Right cardiac atrium (tissue), 5 donors: ENCODE data around the gene IWS1. TPM values are rescaled to one million over a fixed set of nuclear protein-coding genes. Genes with fewer than 3 reads are reported as not detected.
"Not testable (repeated sequence)": the region's sequence is repeated elsewhere in the genome, so short reads cannot be mapped to it uniquely, and the experiment has no call there.

Experiments
- ATAC-seq, 2 donors: fragments of 200-7000 bp; cut with Tn5 transposase; one replicate each; pipeline versions ENCODE4 v1.8.0 to v1.9.1; 2020; ENCODE audit warnings: moderate library complexity in 2 of 2, mild to moderate bottlenecking in 1 of 2
- DNase-seq, 3 donors: peaks; one replicate each; pipeline ENCODE4 v3.0.0-alpha.2; 2020
- H3K27ac ChIP-seq: one replicate; pipeline ENCODE4 v1.5.1; 2013; ENCODE audit warnings: mild to moderate bottlenecking, low read length, control low read depth, moderate library complexity
- H3K27me3 ChIP-seq: one replicate; pipeline ENCODE4 v1.6.1; 2013; ENCODE audit not compliant: control insufficient read depth, insufficient read depth
- H3K4me1 ChIP-seq: one replicate; pipeline ENCODE4 v1.6.1; 2013; ENCODE audit warnings: low read length; ENCODE audit not compliant: control insufficient read depth, insufficient read depth
- H3K4me3 ChIP-seq: one replicate; pipeline ENCODE4 v1.5.1; 2013; ENCODE audit warnings: low read length, control low read depth
- H3K9me3 ChIP-seq: one replicate; pipeline ENCODE4 v1.6.1; 2013; ENCODE audit warnings: low read length; ENCODE audit not compliant: control insufficient read depth
- WGBS: extraction: QIAGEN DNeasy Blood & Tissue Kit; methylation state at CpG from one replicate; pipeline ENCODE4 v1.1.7; 2013; 5-methylcytosine and 5-hydroxymethylcytosine counted together
- intact Hi-C, 4 donors: fragments of 100-400 bp; cut with DNase I; formaldehyde crosslinking; loops; one replicate each; pipeline versions ENCODE4 v1.11.0 to v1.14.0; 2022 to 2023
- polyA plus RNA-seq: library from polyadenylated mRNA; stranded (reverse); fragments of 200-250 nt; gene quantifications from one replicate; pipeline ENCODE4 v1.2.3, GENCODE V29; 2013
- total RNA-seq, 4 donors: library from RNA; stranded (reverse); fragmentation: NEBNext Ultra II Directional; extraction: Animal tissue kit (Norgen Biotek cat#: 25700); gene quantifications; one replicate each; pipeline ENCODE4 v1.2.1, GENCODE V29; 2021
- donor health status: healthy with polysubstance abuse.
- donor health status: DM: no; HTN: yes; CAD: no.
- donor health status: DM: no; HTN: no; CAD: no.
- donor health status: DM: no; HTN: yes; CAD: no; lungs with severe emphysema.
- donor health status: DM: yes; HTN: yes; CAD: no.

IWS1 gene
- total and polyA plus RNA-seq, 5 donors: 51.5 to 64.4 (median 54.9) TPM

DNA sequence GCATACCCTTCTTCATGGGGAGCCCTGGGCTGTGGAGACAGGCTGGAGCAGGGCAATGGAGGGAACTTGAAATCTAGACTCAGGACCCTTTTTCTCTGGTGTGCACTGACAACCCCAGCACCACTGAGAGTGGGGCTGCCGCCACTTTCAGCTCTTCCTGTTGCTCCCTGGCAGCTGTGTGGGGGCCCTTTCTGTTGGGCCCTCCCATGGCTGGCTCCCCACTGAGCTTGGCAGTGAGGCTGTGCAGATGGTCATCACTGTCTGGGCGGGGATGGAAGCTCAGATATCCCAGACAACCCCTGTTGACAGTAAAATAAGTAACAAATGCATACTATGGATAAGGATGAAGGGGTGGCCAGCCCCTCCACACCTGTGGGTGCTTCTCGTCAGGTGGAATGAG, 15.9 kb upstream of the IWS1 start:
- DNase-seq (no peak), ATAC-seq (peak in 1 of 2 donors; percentile 35)
- intact Hi-C loops: no loop called here
- H3K4me3 ChIP-seq: no peak overlapping the region
- H3K4me1 ChIP-seq: no peaks in the 10 kb centered on the region
- H3K9me3 ChIP-seq: no peaks in the 10 kb centered on the region
- H3K27me3 ChIP-seq: no peaks in the 10 kb centered on the region
- 89% methylated on average over 3 of the region's 3 CpGs for whole genome bisulfite sequencing
- H3K27ac ChIP-seq: no peak overlapping the region

DNA sequence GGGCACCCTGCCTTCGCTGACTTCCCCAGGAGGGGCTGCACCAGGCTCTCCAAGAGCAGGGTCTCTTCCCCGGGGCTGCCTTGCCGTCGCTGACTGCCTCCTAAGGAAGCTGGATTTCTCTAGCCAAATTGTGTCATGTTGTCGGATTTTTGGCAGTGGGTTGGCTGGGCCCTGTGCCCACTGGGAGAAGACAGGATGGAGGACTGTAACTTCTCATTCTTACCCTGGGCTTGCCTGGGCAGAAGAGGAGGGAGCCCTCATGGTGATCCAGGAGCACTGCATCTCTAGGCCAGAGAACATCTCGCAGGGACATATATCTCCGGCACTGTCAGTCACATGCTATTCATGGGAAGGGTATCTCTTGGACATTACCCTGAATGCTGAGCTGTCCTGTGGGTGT, 15.5 kb upstream of the IWS1 start:
- Histone ChIP-seq H3K4me1 (no peaks in the 10 kb centered on the region), H3K27ac (no peak overlapping the region), H3K9me3 (no peaks in the 10 kb centered on the region), H3K27me3 (no peaks in the 10 kb centered on the region), H3K4me3 (no peak overlapping the region)
- WGBS: 58% methylated on average over 7 of the region's 7 CpGs
- peak; percentile 53 to 59 for ATAC-seq
- intact Hi-C loops: no loop called here
- DNase-seq: peak; percentile 61 to 84 (median 81)

DNA sequence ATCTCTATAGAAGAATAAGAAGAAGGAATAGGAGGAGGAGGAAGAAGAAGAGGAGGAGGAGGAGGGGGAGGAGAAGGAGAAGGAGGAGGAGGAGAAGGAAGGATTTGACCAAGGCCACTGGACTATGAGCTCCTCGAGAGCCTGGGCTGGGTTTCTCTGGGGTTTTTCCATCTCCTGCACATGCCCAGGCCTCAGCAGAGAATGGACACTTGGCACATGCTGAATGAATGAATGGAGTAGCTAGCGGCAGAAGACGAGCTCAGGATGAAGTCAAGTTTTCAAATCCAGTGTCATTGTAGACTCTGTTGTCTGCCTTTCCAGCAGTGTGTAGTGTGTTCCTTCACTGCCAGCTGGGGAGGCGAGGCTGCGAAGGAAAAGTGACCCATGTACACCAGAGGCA, 11.4 kb upstream of the IWS1 start:
- no peaks in the 10 kb centered on the region for H3K27me3 ChIP-seq

DNA sequence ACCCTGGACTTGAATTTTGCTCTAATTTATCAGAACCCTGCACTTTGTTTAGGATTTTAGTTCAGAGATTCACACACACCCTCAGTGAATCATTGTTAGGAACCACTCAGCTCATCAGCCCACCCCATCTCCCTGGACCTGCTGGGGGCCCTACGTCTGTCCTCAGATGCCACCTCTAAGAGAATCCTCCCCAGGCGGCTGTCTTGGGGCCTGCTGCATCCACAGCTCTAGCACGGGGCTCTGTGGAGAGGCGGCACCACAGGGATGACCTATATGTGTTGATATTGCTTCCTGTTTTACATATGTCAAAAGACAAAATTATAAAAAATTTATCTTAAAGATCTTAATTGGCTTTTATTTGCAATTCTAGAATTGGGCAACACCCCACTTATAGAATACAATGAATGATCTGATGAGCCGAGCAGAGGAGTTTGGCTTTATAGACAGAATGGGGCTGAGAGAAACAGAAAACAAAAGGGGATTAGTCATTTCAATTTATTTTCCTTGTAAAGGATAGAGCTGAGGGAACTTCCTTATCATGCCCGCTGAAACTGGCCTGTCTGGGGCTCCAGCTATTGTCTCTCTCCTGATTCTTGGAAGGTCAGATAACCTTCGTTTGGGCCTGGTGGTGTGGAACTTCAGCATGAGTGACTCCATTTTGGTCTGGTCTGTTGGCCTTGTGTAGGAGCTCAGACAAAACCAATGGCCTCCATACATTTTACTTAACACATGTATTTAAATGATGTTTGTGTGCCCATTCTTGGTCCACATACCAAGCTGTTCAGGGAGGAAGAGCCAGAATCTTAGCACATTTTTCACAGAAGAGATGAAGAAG, 10.6 kb upstream of the IWS1 start:
- ATAC-seq (no peak), DNase-seq (no peak)
- no peaks in the 10 kb centered on the region for H3K27me3 ChIP-seq
- H3K4me1 ChIP-seq: no peaks in the 10 kb centered on the region
- 74% methylated on average over 7 of the region's 7 CpGs for WGBS
- intact Hi-C loops: no loop called here
- no peak overlapping the region for H3K4me3 ChIP-seq
- no peaks in the 10 kb centered on the region for H3K9me3 ChIP-seq
- H3K27ac ChIP-seq: no peak overlapping the region

More for the DNA sequence above, 11.4 kb upstream of the IWS1 start:
- H3K9me3 ChIP-seq: no peaks in the 10 kb centered on the region
- ATAC-seq: no peak
- H3K4me3 ChIP-seq: no peak overlapping the region
- no peaks in the 10 kb centered on the region for H3K4me1 ChIP-seq
- no peak for DNase-seq
- intact Hi-C loops: no loop called here
- 92% methylated on average over 5 of the region's 5 CpGs for WGBS
- no peak overlapping the region for H3K27ac ChIP-seq

DNA sequence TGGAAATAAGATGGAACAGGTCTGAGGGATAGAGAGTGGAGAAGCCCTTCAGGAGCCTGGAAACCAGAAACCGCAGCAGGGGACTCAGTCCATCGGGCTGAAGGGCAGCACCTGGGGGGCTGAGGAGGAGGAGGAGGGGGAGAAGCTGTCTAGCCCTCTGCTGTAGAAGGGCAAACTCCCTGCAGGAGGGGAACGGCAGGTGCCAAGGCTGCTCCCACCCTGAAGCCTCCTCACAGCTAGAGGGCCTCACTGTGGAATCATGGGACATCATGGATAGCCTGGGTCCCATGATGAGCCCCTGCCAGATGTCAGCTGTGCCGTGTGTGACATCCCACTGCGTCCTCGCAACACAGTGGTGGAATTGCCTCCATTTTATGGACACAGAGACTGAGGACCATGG, 9.6 kb upstream of the IWS1 start:
- Histone ChIP-seq H3K9me3 (no peaks in the 10 kb centered on the region), H3K27me3 (no peaks in the 10 kb centered on the region), H3K4me3 (no peak overlapping the region), H3K4me1 (no peaks in the 10 kb centered on the region), H3K27ac (no peak overlapping the region)
- DNase-seq (no peak), ATAC-seq (no peak)
- WGBS: 83% methylated on average over 6 of the region's 6 CpGs
- intact Hi-C loops: no loop called here

DNA sequence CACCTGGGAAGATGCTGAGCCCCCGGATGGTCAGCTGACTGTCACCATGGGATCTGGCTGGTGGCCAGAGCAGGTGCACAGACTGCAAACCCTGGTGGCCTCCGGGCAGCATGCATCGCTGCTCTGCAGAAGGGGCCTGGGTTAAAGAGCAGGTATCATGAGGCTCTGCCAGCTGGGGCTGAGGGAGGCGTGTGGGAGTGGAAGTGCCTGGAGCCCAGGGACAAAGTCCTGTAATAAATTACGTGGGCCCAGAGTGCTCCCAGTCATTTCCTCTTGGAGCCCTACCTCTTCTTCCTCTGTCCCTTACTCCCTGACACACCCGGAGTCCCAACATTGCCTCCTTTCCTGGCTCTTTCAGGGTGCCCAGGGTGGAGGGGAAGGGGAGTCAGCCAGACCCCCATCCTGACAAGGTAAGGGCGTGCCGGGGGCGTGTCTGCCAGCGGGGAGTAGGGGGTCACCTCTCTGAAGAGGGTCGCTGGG, 9.2 kb upstream of the IWS1 start, which contains the start of gene MYO7B:
MYO7B (plus strand) TSS at position 262 of the 480 bp plus-strand sequence. CDS start 24,040 bp downstream, outside the sequence.
- intact Hi-C loops: no loop called here
- ATAC-seq (peak in 1 of 2 donors; percentile 44), DNase-seq (no peak)
- Histone ChIP-seq H3K4me1 (no peaks in the 10 kb centered on the region), H3K27ac (no peak within 1 kb of the TSS), H3K9me3 (no peaks in the 10 kb centered on the region), H3K4me3 (no peak within 1 kb of the TSS), H3K27me3 (no peaks in the 10 kb centered on the region)
- WGBS: 78% methylated on average over 11 of the region's 11 CpGs

DNA sequence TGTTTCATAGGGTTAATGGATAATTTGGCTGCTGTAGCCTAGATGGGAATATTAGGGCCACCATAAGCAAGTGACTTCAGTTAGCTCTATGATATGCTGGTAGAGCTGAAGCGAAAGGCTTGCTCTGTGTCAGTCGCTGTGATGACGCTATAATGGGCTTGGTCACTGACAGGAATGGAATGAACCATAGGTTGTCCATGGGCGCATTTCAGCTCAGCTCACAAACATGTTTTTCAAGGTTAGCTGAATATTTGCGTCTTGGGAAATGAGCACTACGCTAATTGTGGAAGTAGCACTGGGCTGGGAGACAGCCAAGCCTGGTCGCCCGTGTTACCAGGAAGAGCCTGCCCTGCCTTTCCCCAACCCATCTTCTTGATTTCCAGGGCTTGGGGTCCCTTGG, 6.0 kb upstream of the IWS1 start:
- intact Hi-C loops: no loop called here
- WGBS: 92% methylated on average over 8 of the region's 8 CpGs

DNA sequence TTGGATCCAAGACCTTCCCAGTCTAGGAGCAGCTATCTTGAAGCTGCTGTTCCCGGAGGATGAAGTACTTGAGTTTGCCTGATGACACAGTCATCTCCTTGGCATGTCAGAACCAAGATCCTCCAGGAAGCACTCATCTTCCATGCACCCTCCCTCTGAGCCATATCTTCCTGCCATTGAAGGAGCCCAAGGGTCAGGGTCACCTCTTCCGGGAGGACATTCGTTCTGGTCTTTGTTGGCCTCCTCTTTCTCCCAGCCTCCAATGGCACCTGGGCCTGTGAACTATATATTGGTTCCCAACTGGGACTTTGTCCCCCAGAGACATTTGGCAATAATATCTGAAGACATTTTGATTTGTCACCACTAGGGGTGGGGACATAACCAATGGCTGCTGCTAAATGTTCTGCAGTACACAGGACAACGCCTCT, 4.9 kb upstream of the IWS1 start:
- H3K9me3 ChIP-seq: peaks cover 2% of the 10 kb centered on the region
- no peak for DNase-seq
- no peaks in the 10 kb centered on the region for H3K27me3 ChIP-seq
- ATAC-seq: no peak
- no peak overlapping the region for H3K27ac ChIP-seq
- peaks cover 2% of the 10 kb centered on the region for H3K4me1 ChIP-seq
- intact Hi-C loops: no loop called here
- WGBS: 61% methylated on average over 4 of the region's 4 CpGs
- H3K4me3 ChIP-seq: no peak overlapping the region

More for the DNA sequence above, 6.0 kb upstream of the IWS1 start:
- Histone ChIP-seq H3K4me1 (peaks cover 2% of the 10 kb centered on the region), H3K4me3 (no peak overlapping the region), H3K27ac (no peak overlapping the region), H3K27me3 (no peaks in the 10 kb centered on the region), H3K9me3 (peaks cover 2% of the 10 kb centered on the region)
- ATAC-seq (no peak), DNase-seq (no peak)

DNA sequence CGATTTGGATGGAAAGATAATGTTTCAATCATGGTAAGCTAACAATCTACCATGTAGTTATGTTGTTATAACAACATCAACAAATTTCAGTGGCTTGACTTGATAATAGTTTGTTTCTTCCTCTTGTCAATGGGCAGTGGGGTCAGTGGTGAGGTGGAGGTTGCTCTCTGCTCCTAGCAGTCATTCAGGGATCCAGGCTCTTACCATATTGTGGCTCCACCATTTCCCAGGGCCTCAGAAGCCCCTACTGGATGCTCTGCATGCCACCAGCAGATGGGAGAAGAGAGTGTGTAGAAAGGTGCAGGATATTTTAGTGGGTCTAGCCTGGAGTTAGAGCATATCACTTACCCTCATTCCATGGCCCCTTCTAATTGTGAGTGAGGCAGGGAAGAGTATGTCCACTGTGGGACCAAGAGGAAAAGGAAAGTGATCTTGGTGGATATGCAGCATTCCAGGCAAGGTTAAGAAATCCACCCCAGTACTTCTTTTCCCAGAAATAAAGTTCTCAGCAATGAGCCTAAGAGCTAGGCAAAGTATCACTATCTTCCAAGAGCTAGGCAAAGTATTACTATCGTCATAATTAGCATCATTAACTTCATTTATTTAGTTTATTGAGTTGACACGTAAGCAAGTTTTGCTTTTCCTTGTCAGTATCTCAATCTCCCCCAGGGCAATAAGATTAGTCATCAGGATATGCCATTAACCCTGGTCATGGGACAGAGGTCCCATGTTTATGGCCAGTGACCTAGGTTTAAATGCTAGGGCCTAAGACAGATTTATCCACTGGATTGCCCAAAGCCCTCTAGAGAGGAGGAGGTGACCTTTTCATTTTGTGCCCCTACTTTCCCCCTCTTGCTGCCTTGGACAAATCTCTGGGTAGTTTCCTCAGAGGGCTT, 4.2 kb upstream of the IWS1 start:
- ATAC-seq: no peak
- H3K4me1 ChIP-seq: peaks cover 2% of the 10 kb centered on the region
- intact Hi-C loops: no loop called here
- peaks cover 2% of the 10 kb centered on the region for H3K9me3 ChIP-seq
- H3K27ac ChIP-seq: no peak overlapping the region
- H3K4me3 ChIP-seq: no peak overlapping the region
- no peaks in the 10 kb centered on the region for H3K27me3 ChIP-seq
- DNase-seq: no peak
- WGBS: 83% methylated on average over 3 of the region's 3 CpGs

DNA sequence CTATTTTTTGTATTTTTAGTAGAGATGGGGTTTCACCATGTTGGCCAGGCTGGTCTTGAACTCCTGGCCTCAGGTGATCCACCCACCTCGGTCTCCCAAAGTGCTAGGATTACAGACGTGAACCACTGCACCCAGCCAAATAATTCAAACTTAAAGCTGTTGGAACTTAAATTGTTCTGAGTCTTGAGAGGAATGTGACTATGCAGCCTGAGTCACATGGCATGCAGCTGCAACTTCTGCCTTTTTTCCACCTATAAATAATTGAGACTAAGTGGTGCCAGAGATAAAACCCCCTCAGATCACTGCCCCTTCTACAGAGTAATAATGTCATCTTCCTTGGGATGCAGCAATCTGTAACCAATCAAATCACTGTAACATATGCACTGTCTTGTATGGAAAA, 3.1 kb upstream of the IWS1 start:
- WGBS: 83% methylated on average over 2 of the region's 2 CpGs
- intact Hi-C loops: loop anchor here in 2 of 4 donors (5.0 kb wide), 1 partner anchor 173 kb away; the partner anchor contains the start of gene SFT2D3 (in 2 of the 2)
- H3K9me3 ChIP-seq, H3K27me3 ChIP-seq, H3K4me3 ChIP-seq, H3K27ac ChIP-seq, ATAC-seq, DNase-seq, H3K4me1 ChIP-seq: not testable (repeated sequence)

DNA sequence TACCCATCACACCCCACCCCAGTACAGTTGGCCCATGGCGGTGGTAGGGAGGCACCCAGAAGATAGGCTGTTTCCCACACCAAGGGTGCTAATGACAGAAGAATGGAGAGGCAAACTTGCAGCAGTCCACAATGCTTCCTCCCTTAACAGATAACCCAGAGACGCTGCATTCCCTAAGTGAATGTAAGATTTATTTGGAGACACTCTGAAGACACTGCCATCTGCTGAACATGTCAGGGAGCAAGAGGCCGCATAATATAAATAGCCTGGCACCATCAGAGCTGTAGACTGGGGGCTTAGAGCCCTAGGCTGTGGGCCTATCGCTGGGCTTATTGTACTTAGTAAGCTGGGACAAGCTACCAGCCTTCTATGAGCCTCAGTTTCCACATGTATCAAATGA, 2.2 kb upstream of the IWS1 start:
- H3K27me3 ChIP-seq: no peaks in the 10 kb centered on the region
- H3K9me3 ChIP-seq: peaks cover 2% of the 10 kb centered on the region
- H3K4me3 ChIP-seq: no peak overlapping the region
- no peak overlapping the region for H3K27ac ChIP-seq
- ATAC-seq: no peak
- DNase-seq: no peak
- 49% methylated on average over 4 of the region's 4 CpGs for WGBS
- intact Hi-C loops: loop anchor here in 2 of 4 donors (5.0 kb wide), 1 partner anchor 174 kb away; the partner anchor contains the start of gene SFT2D3 (in 2 of the 2)
- peaks cover 2% of the 10 kb centered on the region for H3K4me1 ChIP-seq
